Measurements from ENCODE around the gene TRIM41.

- TF ChIP-seq POLR2A (IDR thresholded peaks at IDR 0.05; ENCODE audit: low read depth, low read length) (no peak), POLR2AphosphoS5 (IDR thresholded peaks at IDR 0.05; ENCODE audit: low read depth, low read length) (no peak), TAF1 (IDR thresholded peaks at IDR 0.05; ENCODE audit: borderline replicate concordance, low read depth, low read length) (no peak)
Measured at GRCh38 chr5:181233088-181233800, 10.2 kb downstream of the TRIM41 start.

Measured in GM12892 (cell line).